Measurements from ENCODE around the gene STAB2. TPM values are rescaled to one million over a fixed set of nuclear protein-coding genes. Genes with fewer than 3 reads are reported as not detected.

The STAB2 gene
- total RNA-seq, 4 donors from 2014 or later: 0.53 to 0.83 (median 0.69) TPM

DNA sequence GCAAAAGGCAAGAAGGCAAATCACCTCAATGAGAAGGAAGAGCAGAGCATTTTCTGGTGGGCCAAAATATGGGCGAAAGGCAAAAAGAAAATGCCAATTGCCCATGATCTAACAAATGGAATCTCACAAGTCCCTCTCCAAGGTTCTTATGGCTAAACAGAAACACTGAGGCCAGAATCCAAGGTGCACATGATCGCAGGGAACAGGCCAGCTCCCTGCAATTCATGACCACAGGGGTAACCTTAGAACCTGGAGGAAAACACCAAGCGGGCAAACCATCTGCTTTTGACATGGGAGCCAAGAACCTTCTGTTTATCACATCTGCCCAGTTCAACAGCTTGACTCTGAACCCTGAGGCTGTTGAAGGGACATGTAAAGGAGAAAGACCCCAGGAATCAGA is 193.9 kb downstream of the STAB2 start:
- no peak for DNase-seq
- H3K4me3 ChIP-seq: no peak overlapping the region
- TF ChIP-seq POLR2A (IDR thresholded peaks at IDR 0.05): no peak
- TF ChIP-seq, protein P1, sequence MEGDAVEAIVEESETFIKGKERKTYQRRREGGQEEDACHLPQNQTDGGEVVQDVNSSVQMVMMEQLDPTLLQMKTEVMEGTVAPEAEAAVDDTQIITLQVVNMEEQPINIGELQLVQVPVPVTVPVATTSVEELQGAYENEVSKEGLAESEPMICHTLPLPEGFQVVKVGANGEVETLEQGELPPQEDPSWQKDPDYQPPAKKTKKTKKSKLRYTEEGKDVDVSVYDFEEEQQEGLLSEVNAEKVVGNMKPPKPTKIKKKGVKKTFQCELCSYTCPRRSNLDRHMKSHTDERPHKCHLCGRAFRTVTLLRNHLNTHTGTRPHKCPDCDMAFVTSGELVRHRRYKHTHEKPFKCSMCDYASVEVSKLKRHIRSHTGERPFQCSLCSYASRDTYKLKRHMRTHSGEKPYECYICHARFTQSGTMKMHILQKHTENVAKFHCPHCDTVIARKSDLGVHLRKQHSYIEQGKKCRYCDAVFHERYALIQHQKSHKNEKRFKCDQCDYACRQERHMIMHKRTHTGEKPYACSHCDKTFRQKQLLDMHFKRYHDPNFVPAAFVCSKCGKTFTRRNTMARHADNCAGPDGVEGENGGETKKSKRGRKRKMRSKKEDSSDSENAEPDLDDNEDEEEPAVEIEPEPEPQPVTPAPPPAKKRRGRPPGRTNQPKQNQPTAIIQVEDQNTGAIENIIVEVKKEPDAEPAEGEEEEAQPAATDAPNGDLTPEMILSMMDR (IDR thresholded peaks at IDR 0.05): no peak
- H3K36me3 ChIP-seq: peaks cover 0 to 23% (median 0%) of the 10 kb centered on the region in 3 donors
- no peaks in the 10 kb centered on the region for H3K4me1 ChIP-seq
- H3K27me3 ChIP-seq: no peaks in the 10 kb centered on the region
- no peaks in the 10 kb centered on the region for H3K9me3 ChIP-seq
- H3K27ac ChIP-seq: no peak overlapping the region

DNA sequence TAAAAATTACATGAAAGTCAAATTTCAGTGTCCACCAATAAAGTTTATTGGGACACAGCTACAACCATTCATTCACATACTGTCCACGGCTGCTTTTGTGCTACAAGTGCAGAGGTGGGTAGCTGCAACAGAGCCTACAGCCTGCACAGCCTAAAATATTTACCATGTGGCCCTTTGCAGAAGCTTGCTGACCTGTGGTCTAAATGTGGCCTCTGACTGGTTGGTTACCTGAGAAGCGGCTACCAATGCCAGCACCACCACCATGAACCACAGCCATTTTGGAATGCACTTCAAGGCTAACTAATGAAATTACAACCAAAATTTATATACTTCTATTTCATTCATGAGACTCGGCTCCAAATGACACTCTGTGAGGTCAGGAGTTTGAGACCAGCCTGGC is 195.3 kb downstream of the STAB2 start:
- H3K4me3 ChIP-seq: no peak overlapping the region
- no peaks in the 10 kb centered on the region for H3K27me3 ChIP-seq
- no peaks in the 10 kb centered on the region for H3K4me1 ChIP-seq
- H3K9me3 ChIP-seq: no peaks in the 10 kb centered on the region
- H3K27ac ChIP-seq: no peak overlapping the region
- peak in 1 of 3 donors; percentile 19 for DNase-seq
- H3K36me3 ChIP-seq: peaks cover 0 to 15% (median 0%) of the 10 kb centered on the region in 3 donors
- TF ChIP-seq, protein P1 (IDR thresholded peaks at IDR 0.05): no peak
- TF ChIP-seq POLR2A (IDR thresholded peaks at IDR 0.05): no peak

- H3K36me3 ChIP-seq: peaks cover 0 to 3% (median 0%) of the 10 kb centered on the region in 3 donors
These were observed 196.9 kb downstream of the STAB2 start for GRCh38 chr12:103783744-103784664.

DNA sequence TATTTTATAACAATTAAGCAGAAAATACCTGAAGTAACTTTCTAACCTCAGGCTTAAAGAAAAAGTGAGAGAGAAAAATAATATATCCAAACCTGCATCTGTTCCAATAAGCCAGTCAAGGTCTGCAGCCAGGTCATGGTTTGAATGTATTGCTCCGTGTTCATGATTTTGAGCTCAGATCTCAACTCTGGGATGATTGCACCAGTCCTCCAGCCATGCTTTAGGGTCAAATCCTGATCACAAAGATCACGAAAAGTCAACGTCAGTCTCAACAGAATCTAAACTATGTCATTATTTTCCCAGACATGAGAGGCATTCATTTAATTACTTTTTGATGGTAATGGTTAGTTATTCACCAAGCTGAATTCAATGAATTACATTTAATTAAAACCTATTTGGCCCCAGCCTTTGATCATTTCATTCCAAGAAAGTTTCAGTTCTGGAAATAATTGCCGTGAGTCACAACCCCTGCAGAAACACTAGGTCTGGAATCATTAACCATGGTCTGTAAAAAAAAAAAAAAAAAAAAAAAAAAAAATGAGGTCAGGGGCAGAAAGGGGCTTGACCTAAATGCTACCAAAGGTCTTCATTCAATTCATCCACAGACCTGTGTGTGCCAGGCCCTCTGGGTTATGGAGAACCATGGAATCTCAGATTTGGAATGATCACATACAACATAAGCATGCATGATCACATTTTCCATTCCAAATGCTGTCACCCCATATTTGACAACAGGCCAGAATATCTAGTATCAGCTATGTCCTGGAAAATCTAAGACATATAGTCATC is 198.4 kb downstream of the STAB2 start:
- TF ChIP-seq, protein P1 (IDR thresholded peaks at IDR 0.05): no peak
- TF ChIP-seq POLR2A (IDR thresholded peaks at IDR 0.05): no peak
- H3K27ac ChIP-seq: no peak overlapping the region
- no peaks in the 10 kb centered on the region for H3K4me1 ChIP-seq
- no peak for DNase-seq
- H3K36me3 ChIP-seq: peaks cover 0 to 3% (median 0%) of the 10 kb centered on the region in 3 donors
- no peaks in the 10 kb centered on the region for H3K9me3 ChIP-seq
- no peak overlapping the region for H3K4me3 ChIP-seq
- no peaks in the 10 kb centered on the region for H3K27me3 ChIP-seq

More at GRCh38 chr12:103783744-103784664, 196.9 kb downstream of the STAB2 start:
- Histone ChIP-seq H3K27me3 (no peaks in the 10 kb centered on the region), H3K4me1 (no peaks in the 10 kb centered on the region), H3K9me3 (no peaks in the 10 kb centered on the region), H3K4me3 (no peak overlapping the region), H3K27ac (no peak overlapping the region)
- TF ChIP-seq POLR2A (IDR thresholded peaks at IDR 0.05): no peak
- TF ChIP-seq, protein P1 (IDR thresholded peaks at IDR 0.05): peak in 3 of 6 experiments; percentile 27 to 45 (median 35)
- peak in 2 of 3 donors; percentile 45 to 63 for DNase-seq

DNA sequence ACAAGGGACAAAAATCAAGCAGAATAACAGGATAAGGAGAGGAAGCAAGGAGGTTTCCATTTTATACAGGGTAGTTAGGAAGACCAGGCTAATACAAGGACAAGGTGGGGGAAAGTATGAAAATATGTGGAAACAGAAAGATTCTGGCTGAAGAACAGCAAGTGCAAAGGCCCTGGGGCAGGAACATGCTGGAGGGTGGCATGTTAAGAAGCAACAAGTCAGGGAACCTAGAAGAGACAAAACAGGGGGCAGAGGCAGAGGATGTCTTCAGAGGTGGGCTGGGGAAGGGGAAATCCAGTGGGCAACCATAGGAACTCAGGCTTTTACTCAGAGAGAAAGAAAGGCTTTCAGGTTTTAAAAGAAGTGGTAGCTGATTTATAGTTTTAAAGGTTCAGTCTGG is 199.1 kb downstream of the STAB2 start:
- TF ChIP-seq, protein P1 (IDR thresholded peaks at IDR 0.05): no peak
- TF ChIP-seq POLR2A (IDR thresholded peaks at IDR 0.05): no peak
- H3K27me3 ChIP-seq: no peaks in the 10 kb centered on the region
- no peak overlapping the region for H3K4me3 ChIP-seq
- no peaks in the 10 kb centered on the region for H3K4me1 ChIP-seq
- peaks cover 0 to 3% (median 0%) of the 10 kb centered on the region in 3 donors for H3K36me3 ChIP-seq
- DNase-seq: no peak
- no peak overlapping the region for H3K27ac ChIP-seq
- no peaks in the 10 kb centered on the region for H3K9me3 ChIP-seq
